Endothelial cell of umbilical vein (primary cell): ENCODE results near the gene TARDBP.

Experiments
- EZH2 ChIP-seq: IDR thresholded peaks from 2 replicates; pipeline ENCODE4 v1.6.1; 2012; ENCODE audit warnings: borderline replicate concordance, low read depth, mild to moderate bottlenecking, moderate library complexity, low read length, inconsistent platforms; ENCODE audit not compliant: severe bottlenecking
- POLR2A ChIP-seq: IDR thresholded peaks from 2 replicates; pipeline ENCODE4 v1.6.1; 2012; ENCODE audit warnings: low read depth, mild to moderate bottlenecking, control low read depth, low read length
- POLR2AphosphoS5 ChIP-seq: IDR thresholded peaks from 2 replicates; pipeline ENCODE4 v1.6.1; 2012; ENCODE audit warnings: low read depth, mild to moderate bottlenecking, control low read depth, low read length, moderate library complexity; ENCODE audit not compliant: insufficient read depth
- TF ChIP-seq, protein P1 (sequence below): IDR thresholded peaks from 2 replicates; pipeline ENCODE4 v1.6.1; 2011; ENCODE audit not compliant: insufficient read depth, insufficient read length
- TF ChIP-seq, protein P2 (sequence below), 2 donors: IDR thresholded peaks; 1 replicate in 1 of 2; 2 replicates in 1 of 2; pipeline ENCODE4 v1.5.1; 2011; ENCODE audit warnings: low read length in 2 of 2, mild to moderate bottlenecking in 2 of 2, moderate library complexity in 2 of 2, control low read depth in 1 of 2, inconsistent platforms in 1 of 2, low read depth in 1 of 2; ENCODE audit not compliant: insufficient read depth in 1 of 2; ENCODE audit errors: extremely low read depth in 1 of 2

DNA sequence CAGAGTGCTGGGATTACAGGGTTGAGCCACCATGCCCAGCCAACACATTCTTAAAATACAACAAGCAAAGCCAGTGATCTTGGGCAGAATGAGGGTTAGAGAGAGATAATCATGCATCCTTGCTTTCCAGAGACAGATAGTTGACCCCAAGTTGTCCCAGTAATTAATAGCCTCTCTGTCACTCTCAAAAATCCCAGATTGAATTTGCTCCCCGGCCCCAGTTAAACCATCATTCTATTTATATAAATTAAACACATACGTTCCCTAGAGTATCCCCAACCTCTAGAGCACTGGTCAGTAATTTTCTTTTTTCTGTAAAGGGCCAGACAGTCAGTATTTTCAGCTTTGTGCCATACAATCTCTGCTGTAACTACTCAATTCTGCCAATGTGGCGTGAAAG lies 16.4 kb upstream of the TARDBP start:
- TF ChIP-seq, protein P1, sequence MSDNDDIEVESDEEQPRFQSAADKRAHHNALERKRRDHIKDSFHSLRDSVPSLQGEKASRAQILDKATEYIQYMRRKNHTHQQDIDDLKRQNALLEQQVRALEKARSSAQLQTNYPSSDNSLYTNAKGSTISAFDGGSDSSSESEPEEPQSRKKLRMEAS, result no peak
- TF ChIP-seq, protein P2, sequence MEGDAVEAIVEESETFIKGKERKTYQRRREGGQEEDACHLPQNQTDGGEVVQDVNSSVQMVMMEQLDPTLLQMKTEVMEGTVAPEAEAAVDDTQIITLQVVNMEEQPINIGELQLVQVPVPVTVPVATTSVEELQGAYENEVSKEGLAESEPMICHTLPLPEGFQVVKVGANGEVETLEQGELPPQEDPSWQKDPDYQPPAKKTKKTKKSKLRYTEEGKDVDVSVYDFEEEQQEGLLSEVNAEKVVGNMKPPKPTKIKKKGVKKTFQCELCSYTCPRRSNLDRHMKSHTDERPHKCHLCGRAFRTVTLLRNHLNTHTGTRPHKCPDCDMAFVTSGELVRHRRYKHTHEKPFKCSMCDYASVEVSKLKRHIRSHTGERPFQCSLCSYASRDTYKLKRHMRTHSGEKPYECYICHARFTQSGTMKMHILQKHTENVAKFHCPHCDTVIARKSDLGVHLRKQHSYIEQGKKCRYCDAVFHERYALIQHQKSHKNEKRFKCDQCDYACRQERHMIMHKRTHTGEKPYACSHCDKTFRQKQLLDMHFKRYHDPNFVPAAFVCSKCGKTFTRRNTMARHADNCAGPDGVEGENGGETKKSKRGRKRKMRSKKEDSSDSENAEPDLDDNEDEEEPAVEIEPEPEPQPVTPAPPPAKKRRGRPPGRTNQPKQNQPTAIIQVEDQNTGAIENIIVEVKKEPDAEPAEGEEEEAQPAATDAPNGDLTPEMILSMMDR (IDR thresholded peaks at IDR 0.05; ENCODE audit: extremely low read depth in 1 of 2, insufficient read depth in 1 of 2, low read depth in 1 of 2, low read length in 2 of 2), result no peak
- TF ChIP-seq POLR2A (no peak), EZH2 (no peak), POLR2AphosphoS5 (no peak)
